GM12892 (cell line): ENCODE data around the gene LY6G6D.

Source experiments
- DNase-seq: peaks from one replicate; pipeline ENCODE4 v3.0.0; 2011; ENCODE audit not compliant: insufficient read length
- FAIRE-seq: peaks from 2 replicates; lab custom pipeline; 2011; peaks lifted over from hg19 to GRCh38; lab: Jason Lieb, UNC
- POLR2A ChIP-seq: IDR thresholded peaks from 2 replicates; pipeline ENCODE4 v1.6.1; 2011; ENCODE audit warnings: low read depth, low read length, control low read depth
- POLR2AphosphoS5 ChIP-seq: IDR thresholded peaks from 2 replicates; pipeline ENCODE4 v1.6.1; 2011; ENCODE audit warnings: low read depth, low read length, control low read depth
- TAF1 ChIP-seq: IDR thresholded peaks from 2 replicates; pipeline ENCODE4 v1.6.1; 2011; ENCODE audit warnings: low read depth, mild to moderate bottlenecking, control low read depth, low read length, borderline replicate concordance

The LY6G6D gene

DNA sequence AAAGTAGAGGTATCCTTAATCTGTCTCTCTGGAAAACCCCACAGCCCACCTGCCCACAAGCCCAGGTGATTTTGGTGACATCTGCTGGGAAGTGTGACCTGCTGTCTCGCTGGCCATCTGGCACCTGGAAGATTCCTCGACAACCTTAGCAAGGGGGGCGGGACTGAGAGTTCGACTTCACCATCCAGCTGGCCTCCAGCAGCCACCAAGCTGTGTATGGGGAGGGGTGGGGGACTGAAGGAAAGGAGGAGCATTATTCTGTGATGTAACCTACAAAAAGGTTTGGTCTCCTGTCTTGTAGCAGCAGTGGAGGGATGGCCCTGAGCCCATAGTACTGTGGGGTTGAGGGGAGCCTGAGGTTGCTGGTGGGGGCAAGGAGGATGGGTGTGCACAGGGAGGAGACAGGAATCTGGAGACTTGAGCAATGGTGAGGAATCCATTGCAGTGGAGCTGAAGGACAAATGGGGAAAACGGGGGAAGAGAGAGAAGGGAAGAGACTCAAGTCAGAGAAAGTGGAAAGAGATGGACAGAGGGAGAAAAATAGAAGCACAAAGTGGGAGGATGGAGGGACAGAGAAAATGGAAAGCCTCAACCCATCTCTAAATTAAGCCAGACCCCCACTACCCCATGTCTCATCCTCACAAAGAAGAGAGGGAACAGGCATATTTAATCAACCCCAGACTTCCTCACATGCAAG is 4.5 kb upstream of the LY6G6D start:
- TF ChIP-seq POLR2AphosphoS5 (no peak), POLR2A (no peak), TAF1 (no peak)
- no peak for FAIRE-seq

DNA sequence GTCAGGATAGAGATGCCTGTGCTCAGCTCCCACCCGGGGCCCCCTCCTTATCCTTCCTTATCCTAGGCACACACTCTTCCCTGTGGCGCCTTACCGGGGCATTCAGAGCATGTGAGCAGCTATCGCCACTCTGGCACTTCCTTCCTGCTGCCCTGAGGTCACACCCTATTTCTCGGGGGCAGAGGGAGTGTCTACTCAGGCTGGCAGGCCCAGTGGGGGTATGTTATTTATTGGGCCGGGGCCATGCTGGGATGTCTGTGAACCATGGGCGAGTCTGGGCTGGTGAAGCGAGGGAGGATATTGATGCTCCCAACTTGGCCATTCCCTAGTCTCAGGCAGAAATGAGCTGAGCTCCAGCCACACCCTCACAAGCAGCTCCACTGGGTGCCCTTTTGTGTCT is 3.9 kb upstream of the LY6G6D start:
- FAIRE-seq (no peak), DNase-seq (no peak)
- TF ChIP-seq TAF1, result no peak
- no peak for TF ChIP-seq POLR2A
- TF ChIP-seq POLR2AphosphoS5, result no peak

More for the DNA sequence above, 4.5 kb upstream of the LY6G6D start:
- DNase-seq, result no peak

- no peak for TF ChIP-seq POLR2AphosphoS5
- TF ChIP-seq TAF1, result no peak
- TF ChIP-seq POLR2A, result no peak
- DNase-seq (no peak), FAIRE-seq (no peak)
Measured at GRCh38 chr6:31712296-31712695, 2.9 kb upstream of the LY6G6D start.

- TF ChIP-seq POLR2AphosphoS5 (no peak), TAF1 (no peak)
- no peak for DNase-seq
- FAIRE-seq, result no peak
Measured at GRCh38 chr6:31713465-31713864, 1.7 kb upstream of the LY6G6D start.

GRCh38 chr6:31713991-31714684 is 1.0 kb upstream of the LY6G6D start:
- TF ChIP-seq POLR2A, result no peak
- no peak for TF ChIP-seq POLR2AphosphoS5
- TF ChIP-seq TAF1, result no peak
- no peak for DNase-seq
- FAIRE-seq, result no peak

DNA sequence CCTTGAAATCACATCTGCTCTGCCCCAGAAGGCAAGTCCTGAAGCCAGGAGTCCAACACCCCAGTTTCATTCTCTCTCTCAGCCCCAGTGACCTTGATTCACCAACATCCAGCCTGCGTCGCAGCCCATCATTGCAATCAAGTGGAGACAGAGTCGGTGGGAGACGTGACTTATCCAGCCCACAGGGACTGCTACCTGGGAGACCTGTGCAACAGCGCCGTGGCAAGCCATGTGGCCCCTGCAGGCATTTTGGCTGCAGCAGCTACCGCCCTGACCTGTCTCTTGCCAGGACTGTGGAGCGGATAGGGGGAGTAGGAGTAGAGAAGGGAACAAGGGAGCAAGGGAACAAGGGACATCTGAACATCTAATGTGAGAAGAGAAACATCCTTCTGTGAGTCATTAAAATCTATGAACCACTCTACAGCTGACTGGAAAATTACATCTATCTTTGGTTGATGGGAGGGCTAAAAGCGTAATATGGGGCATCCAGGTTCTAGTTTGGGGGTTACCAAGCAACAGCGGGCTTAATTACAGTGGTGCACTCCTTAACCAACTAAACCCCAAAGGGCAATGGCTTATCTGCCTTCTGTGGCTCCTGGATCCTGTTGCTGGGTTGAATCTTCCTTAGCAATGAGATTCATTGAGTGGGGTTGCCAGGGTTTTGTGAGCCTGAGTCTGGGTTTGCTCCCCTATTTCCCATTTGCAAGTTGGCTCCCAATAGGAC is 2.5 kb downstream of the LY6G6D start:
- DNase-seq (no peak), FAIRE-seq (no peak)
- TF ChIP-seq POLR2AphosphoS5, result no peak
- no peak for TF ChIP-seq POLR2A
- TF ChIP-seq TAF1, result no peak

DNA sequence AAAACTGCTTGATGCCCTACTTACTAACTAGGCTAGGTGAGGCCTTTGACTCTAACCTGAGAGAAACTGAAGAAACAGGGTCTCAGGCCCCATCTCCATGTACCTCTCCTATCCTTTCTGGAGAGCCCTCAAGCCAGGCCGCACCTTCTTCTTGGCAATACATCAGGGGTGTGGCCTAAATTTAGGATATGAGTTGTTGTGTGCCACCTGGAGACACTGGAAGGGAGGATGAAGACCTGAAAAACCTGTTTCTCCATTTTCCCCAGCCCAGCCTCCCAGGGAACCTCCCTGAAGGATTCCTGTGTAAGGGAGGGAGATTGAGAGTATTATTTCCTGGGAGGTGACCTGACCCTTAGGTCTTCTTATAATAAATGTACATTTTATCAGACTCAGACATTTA is 3.1 kb downstream of the LY6G6D start:
- no peak for TF ChIP-seq TAF1
- TF ChIP-seq POLR2AphosphoS5, result no peak
- TF ChIP-seq POLR2A, result no peak
- no peak for FAIRE-seq
- no peak for DNase-seq

DNA sequence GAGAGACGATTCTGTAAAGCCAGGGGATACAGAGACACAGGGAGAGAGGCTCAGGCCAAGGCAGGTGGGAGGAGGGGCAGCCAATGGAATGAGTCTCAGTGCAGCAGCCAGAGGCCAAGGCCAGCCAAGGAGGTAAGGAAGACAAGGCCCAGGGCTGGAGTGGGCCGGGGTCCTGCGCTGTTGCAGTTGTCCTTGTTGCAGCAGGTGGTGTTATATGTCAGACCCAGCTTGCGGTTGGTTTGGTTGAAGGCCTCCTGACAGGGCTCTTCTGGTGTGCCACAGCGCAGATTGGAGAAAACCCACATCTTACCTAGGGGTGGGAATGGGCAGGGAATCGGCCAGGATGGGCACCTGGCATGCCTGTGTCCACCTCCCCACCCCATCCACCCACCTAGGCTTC is 3.9 kb downstream of the LY6G6D start:
- FAIRE-seq, result no peak

DNA sequence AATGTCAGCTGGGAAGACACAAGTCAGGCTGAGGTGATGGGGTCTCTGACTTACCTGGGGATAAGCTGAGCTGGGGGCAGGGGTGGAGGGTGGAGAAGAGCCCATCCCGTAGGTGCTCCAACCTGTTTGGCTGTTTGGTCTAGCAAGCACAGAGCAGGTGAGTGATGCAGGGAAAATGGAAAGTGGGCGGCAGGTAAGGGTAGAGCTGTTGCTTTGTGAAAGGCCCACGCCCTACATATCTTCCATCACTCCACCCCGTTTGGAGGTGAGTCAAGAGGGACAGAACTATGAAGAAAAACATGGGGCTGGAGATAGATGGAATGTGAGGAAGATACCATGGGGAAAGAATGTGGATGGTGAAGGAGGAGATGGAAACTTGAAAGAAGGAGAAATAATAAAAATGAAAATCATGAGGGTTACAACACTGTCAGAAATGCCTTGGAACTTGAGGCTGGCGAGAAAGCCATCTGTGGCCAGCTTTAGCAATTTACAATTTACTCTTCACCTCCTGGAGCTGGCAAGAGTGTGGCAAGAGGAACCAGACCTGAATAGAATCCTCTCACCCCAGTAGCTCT is 5.1 kb downstream of the LY6G6D start:
- TF ChIP-seq POLR2AphosphoS5, result no peak
- TF ChIP-seq TAF1, result no peak
- TF ChIP-seq POLR2A, result no peak
- FAIRE-seq, result no peak
- DNase-seq, result no peak

More for the DNA sequence above, 3.9 kb downstream of the LY6G6D start:
- TF ChIP-seq TAF1 (no peak), POLR2A (no peak), POLR2AphosphoS5 (no peak)
- DNase-seq, result no peak

DNA sequence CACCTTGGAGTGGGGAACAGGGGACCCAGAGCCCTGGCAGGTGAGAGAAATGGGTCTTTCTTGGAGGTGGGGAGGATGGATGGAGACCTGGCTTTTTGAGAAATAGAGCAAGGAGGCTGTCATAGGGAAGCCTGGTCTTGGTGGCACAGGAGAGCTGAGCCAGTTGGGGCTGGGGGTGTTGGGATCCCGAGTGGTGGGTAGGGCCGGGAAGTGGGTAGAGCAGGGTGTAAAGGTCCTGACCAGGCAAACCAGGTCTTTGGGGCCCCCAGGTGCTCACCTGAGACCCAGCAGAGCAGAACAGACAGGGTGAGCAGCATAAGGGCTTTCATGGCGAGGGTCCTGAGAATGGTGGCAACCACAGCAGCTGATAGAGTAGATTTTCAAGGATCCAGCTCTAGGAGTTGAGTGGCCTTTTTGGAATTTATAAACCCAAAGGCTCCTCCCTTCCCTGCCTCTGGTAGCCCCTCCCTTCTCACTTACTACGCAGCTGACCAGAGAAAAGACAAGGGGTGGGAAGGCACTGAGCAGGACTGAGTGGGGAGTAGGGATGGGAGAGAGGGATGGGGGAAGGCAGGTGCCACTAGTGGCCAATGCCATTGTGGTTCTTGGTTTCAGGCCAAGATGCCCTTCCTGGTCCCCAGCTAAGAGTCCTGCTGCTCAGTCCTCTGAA is 6.3 kb downstream of the LY6G6D start, which contains the start of gene LY6G6C:
Gene LY6G6C, minus strand, starts transcription at position 396 of the 670 bp plus-strand sequence. Its CDS starts 67 bp downstream, at position 329.
- FAIRE-seq (no peak), DNase-seq (no peak)
- TF ChIP-seq POLR2A, result no peak
- no peak for TF ChIP-seq TAF1
- no peak for TF ChIP-seq POLR2AphosphoS5

- TF ChIP-seq POLR2A (no peak), POLR2AphosphoS5 (no peak), TAF1 (no peak)
- FAIRE-seq (no peak), DNase-seq (no peak)
Measured at GRCh38 chr6:31722173-31722572, 7.0 kb downstream of the LY6G6D start.
